Lung (tissue), 12 donors: ENCODE measurements around the gene MAPK9. TPM values are rescaled to one million over a fixed set of nuclear protein-coding genes. Genes with fewer than 3 reads are reported as not detected.

Experiments used
- ATAC-seq: fragments of 200-7000 bp; cut with Tn5 transposase; one replicate; pipeline ENCODE4 v1.9.1; 2020; ENCODE audit warnings: moderate number of reproducible peaks; ENCODE audit not compliant: insufficient read depth, low FRiP score
- DNase-seq, 3 donors: peaks; one replicate each; pipeline ENCODE4 v3.0.0-alpha.2; 2013 to 2017
- H3K27ac ChIP-seq, 2 donors: one replicate each; pipeline ENCODE4 v1.5.1; 2013; ENCODE audit warnings: mild to moderate bottlenecking in 2 of 2, moderate library complexity in 2 of 2, control low read depth in 1 of 2, inconsistent platforms in 1 of 2, low read depth in 1 of 2, low read length in 1 of 2
- H3K27me3 ChIP-seq, 3 donors: one replicate each; pipeline ENCODE4 v1.5.1; 2013; ENCODE audit warnings: low read length in 2 of 3; ENCODE audit not compliant: control insufficient read depth in 3 of 3, insufficient read depth in 3 of 3
- H3K36me3 ChIP-seq, 4 donors: one replicate each; pipeline ENCODE4 v1.5.1; 2013; ENCODE audit warnings: low read length in 4 of 4, mild to moderate bottlenecking in 1 of 4, moderate library complexity in 1 of 4; ENCODE audit not compliant: control insufficient read depth in 4 of 4, insufficient read depth in 4 of 4
- H3K4me1 ChIP-seq, 5 donors: one replicate each; pipeline ENCODE4 v1.5.1; 2013; ENCODE audit warnings: low read length in 5 of 5, mild to moderate bottlenecking in 2 of 5, moderate library complexity in 1 of 5; ENCODE audit not compliant: control insufficient read depth in 5 of 5, insufficient read depth in 5 of 5
- H3K4me3 ChIP-seq: one replicate; pipeline ENCODE4 v1.5.1; 2013; ENCODE audit warnings: mild to moderate bottlenecking, control low read depth, moderate library complexity
- H3K9ac ChIP-seq, 2 donors: one replicate each; pipeline ENCODE4 v1.5.1; 2013; ENCODE audit warnings: low read length in 2 of 2, control low read depth in 1 of 2; ENCODE audit not compliant: insufficient read depth in 1 of 2
- H3K9me3 ChIP-seq, 4 donors: one replicate each; pipeline ENCODE4 v1.5.1; 2013; ENCODE audit warnings: low read length in 3 of 4, mild to moderate bottlenecking in 1 of 4, moderate library complexity in 1 of 4; ENCODE audit not compliant: control insufficient read depth in 4 of 4, insufficient read depth in 3 of 4
- CTCF ChIP-seq: IDR thresholded peaks from 2 replicates; pipeline ENCODE4 v1.5.1; 2012; ENCODE audit warnings: mild to moderate bottlenecking; ENCODE audit errors: control extremely low read depth, extremely low read depth
- WGBS, 2 donors: extraction: QIAGEN DNeasy Blood & Tissue Kit; methylation state at CpG; one replicate each; pipeline ENCODE4 v1.1.7; 2013; 5-methylcytosine and 5-hydroxymethylcytosine counted together
- polyA plus RNA-seq, 2 donors: library from polyadenylated mRNA; stranded (reverse); fragments of 200-250 nt; gene quantifications; one replicate each; pipeline ENCODE4 v1.2.1, GENCODE V29; 2013
- total RNA-seq, 2 donors: library from RNA; depleted of rRNA in 1 of 2; stranded (reverse); fragments of >200 nt in 1 of 2; gene quantifications; one replicate each; pipeline ENCODE4 v1.2.1, GENCODE V29; 2014 to 2021
- donor health status: control.
- donor health status: control.
- donor health status: Bipolar disorder and iron deficiency.
- donor health status: healthy.
- donor health status: DM: yes; HTN: yes; CAD: no.

Gene MAPK9
- total and polyA plus RNA-seq, 4 donors: 13.1 to 38.1 (median 23.6) TPM

GRCh38 chr5:180323941-180324600 is 32.2 kb upstream of the MAPK9 start:
- TF ChIP-seq CTCF: no peak
- no peaks in the 10 kb centered on the region for H3K36me3 ChIP-seq
- no peak overlapping the region for H3K4me3 ChIP-seq
- H3K27ac ChIP-seq: no peak overlapping the region
- H3K9me3 ChIP-seq: no peaks in the 10 kb centered on the region
- H3K27me3 ChIP-seq: no peaks in the 10 kb centered on the region
- DNase-seq (no peak), ATAC-seq (no peak)
- WGBS, 2 donors: 63 to 64% methylated on average over 11 of the region's 11 CpGs
- no peaks in the 10 kb centered on the region for H3K4me1 ChIP-seq
- no peak overlapping the region for H3K9ac ChIP-seq

- ATAC-seq: no peak
- no peak for TF ChIP-seq CTCF
Observed at GRCh38 chr5:180323160-180323559, 31.3 kb upstream of the MAPK9 start.

GRCh38 chr5:180318456-180319089 is 26.7 kb upstream of the MAPK9 start:
- no peak for ATAC-seq
- Histone ChIP-seq H3K4me1 (no peaks in the 10 kb centered on the region), H3K9me3 (peaks cover 0 to 1% (median 0%) of the 10 kb centered on the region in 4 donors), H3K27me3 (no peaks in the 10 kb centered on the region), H3K9ac (no peak overlapping the region), H3K4me3 (no peak overlapping the region), H3K27ac (no peak overlapping the region), H3K36me3 (peaks cover 0 to 4% (median 0%) of the 10 kb centered on the region in 4 donors)
- DNase-seq: no peak
- 89 to 93% methylated on average over 23 of the region's 23 CpGs for WGBS, 2 donors
- no peak for TF ChIP-seq CTCF

More at GRCh38 chr5:180323160-180323559, 31.3 kb upstream of the MAPK9 start:
- DNase-seq: no peak
- H3K9me3 ChIP-seq: no peaks in the 10 kb centered on the region
- H3K36me3 ChIP-seq: no peaks in the 10 kb centered on the region
- 92 to 96% methylated on average over 14 of the region's 14 CpGs for WGBS, 2 donors
- no peak overlapping the region for H3K9ac ChIP-seq
- no peaks in the 10 kb centered on the region for H3K4me1 ChIP-seq
- H3K27me3 ChIP-seq: no peaks in the 10 kb centered on the region
- H3K27ac ChIP-seq: no peak overlapping the region
- H3K4me3 ChIP-seq: no peak overlapping the region
